DND-41 (cell line): ENCODE results near the gene ETS2.

Experiments used
- ATAC-seq: fragments of 200-7000 bp; cut with Tn5 transposase; 3 replicates; pipeline ENCODE4 v1.9.1; 2021; ENCODE audit warnings: low read depth; ENCODE audit not compliant: insufficient read depth
- DNase-seq: peaks from one replicate; pipeline ENCODE4 v3.0.0-alpha.2; 2020
- H2AFZ ChIP-seq: 2 replicates; pipeline ENCODE4 v1.6.0; 2012; ENCODE audit warnings: low read depth, low read length
- H3K27ac ChIP-seq: 2 replicates; pipeline ENCODE4 v1.5.1; 2012; ENCODE audit warnings: low read length, inconsistent platforms
- H3K27me3 ChIP-seq: fragments of 200-600 bp; sonication (generic); 2 replicates; pipeline ENCODE4 v1.6.0; 2012; ENCODE audit warnings: low read length, mild to moderate bottlenecking, inconsistent platforms; ENCODE audit not compliant: insufficient read depth, poor library complexity
- H3K36me3 ChIP-seq: 2 replicates; pipeline ENCODE4 v1.5.1; 2012; ENCODE audit warnings: low read length, inconsistent platforms; ENCODE audit not compliant: insufficient read depth
- H3K4me1 ChIP-seq: 2 replicates; pipeline ENCODE4 v1.5.1; 2012; ENCODE audit warnings: mild to moderate bottlenecking, low read length; ENCODE audit not compliant: insufficient read depth
- H3K4me2 ChIP-seq: 2 replicates; pipeline ENCODE4 v1.6.0; 2012; ENCODE audit warnings: mild to moderate bottlenecking, moderate library complexity, low read length, inconsistent platforms; ENCODE audit not compliant: insufficient read depth
- H3K4me3 ChIP-seq, 2 experiments: fragments of 200-600 bp in 1 of 2; shearing (Covaris generic) in 1 of 2; 2 replicates each; pipeline ENCODE4 v1.5.1; 2012 to 2016; ENCODE audit warnings: inconsistent platforms in 2 of 2, low read length in 2 of 2, mild to moderate bottlenecking in 2 of 2, low read depth in 1 of 2, moderate library complexity in 1 of 2
- H3K79me2 ChIP-seq: 2 replicates; pipeline ENCODE4 v1.6.0; 2012; ENCODE audit warnings: low read length, inconsistent platforms; ENCODE audit not compliant: insufficient read depth
- H3K9ac ChIP-seq: 2 replicates; pipeline ENCODE4 v1.6.0; 2012; ENCODE audit warnings: low read depth, mild to moderate bottlenecking, inconsistent platforms, low read length, moderate library complexity
- H3K9me3 ChIP-seq: 2 replicates; pipeline ENCODE4 v1.5.1; 2012; ENCODE audit warnings: low read length, moderate library complexity, mild to moderate bottlenecking, inconsistent platforms; ENCODE audit not compliant: insufficient read depth, severe bottlenecking
- H4K20me1 ChIP-seq: 2 replicates; pipeline ENCODE4 v1.6.0; 2012; ENCODE audit warnings: low read length; ENCODE audit not compliant: insufficient read depth
- CTCF ChIP-seq: IDR thresholded peaks from 2 replicates; pipeline ENCODE4 v1.5.1; 2012; ENCODE audit warnings: borderline replicate concordance, low read length, moderate library complexity, mild to moderate bottlenecking; ENCODE audit not compliant: poor library complexity, severe bottlenecking; ENCODE audit errors: extremely low read depth
- EZH2 ChIP-seq: IDR thresholded peaks from 3 replicates; pipeline ENCODE4 v1.6.1; 2012; ENCODE audit warnings: borderline replicate concordance, low read depth, mild to moderate bottlenecking, moderate library complexity, low read length, inconsistent platforms; ENCODE audit not compliant: severe bottlenecking

The ETS2 gene

GRCh38 chr21:38810034-38810825 is 4.5 kb downstream of the ETS2 start:
- Histone ChIP-seq H3K4me1 (peaks cover 54% of the 10 kb centered on the region), H3K9me3 (no peaks in the 10 kb centered on the region), H3K27me3 (no peaks in the 10 kb centered on the region), H3K27ac (no peak overlapping the region; the same call in 1 of the 2 replicates), H3K9ac (peak overlapping the region; percentile 30; the same call in 1 of the 2 replicates), H2AFZ (no peak overlapping the region), H3K79me2 (peaks cover 99% of the 10 kb centered on the region), H3K4me3 (peak overlapping the region in 1 of 2 experiments; percentile 62; a peak in 1 of 4 replicates), H4K20me1 (peaks cover 88% of the 10 kb centered on the region), H3K36me3 (peaks cover 83% of the 10 kb centered on the region), H3K4me2 (peak overlapping the region; percentile 76)
- DNase-seq (no peak), ATAC-seq (no peak)
- TF ChIP-seq EZH2 (no peak), CTCF (no peak)

GRCh38 chr21:38810826-38811164 is 5.1 kb downstream of the ETS2 start:
- Histone ChIP-seq H3K36me3 (peaks cover 88% of the 10 kb centered on the region), H3K27ac (no peak overlapping the region; the same call in 1 of the 2 replicates), H2AFZ (no peak overlapping the region), H4K20me1 (peaks cover 89% of the 10 kb centered on the region), H3K4me2 (peak overlapping the region; percentile 76), H3K4me3 (peak overlapping the region in 1 of 2 experiments; percentile 4; a peak in 1 of 4 replicates), H3K4me1 (peaks cover 52% of the 10 kb centered on the region), H3K79me2 (peaks cover 98% of the 10 kb centered on the region), H3K9me3 (no peaks in the 10 kb centered on the region), H3K9ac (no peak overlapping the region), H3K27me3 (no peaks in the 10 kb centered on the region)
- TF ChIP-seq EZH2 (no peak), CTCF (no peak)
- ATAC-seq: no peak
- no peak for DNase-seq

- H3K4me2 ChIP-seq: peak overlapping the region; percentile 76; the same call in 1 of the 2 replicates
Observed at GRCh38 chr21:38811257-38811656, 5.5 kb downstream of the ETS2 start.

More at GRCh38 chr21:38811257-38811656, 5.5 kb downstream of the ETS2 start:
- no peak overlapping the region for H3K9ac ChIP-seq
- H3K4me1 ChIP-seq: peaks cover 52% of the 10 kb centered on the region
- H3K9me3 ChIP-seq: no peaks in the 10 kb centered on the region
- H3K79me2 ChIP-seq: peaks cover 96% of the 10 kb centered on the region
- DNase-seq: no peak
- H3K27ac ChIP-seq: no peak overlapping the region
- H4K20me1 ChIP-seq: peaks cover 87% of the 10 kb centered on the region
- H3K36me3 ChIP-seq: peaks cover 90% of the 10 kb centered on the region
- no peaks in the 10 kb centered on the region for H3K27me3 ChIP-seq
- no peak overlapping the region; a peak in 1 of 4 replicates for H3K4me3 ChIP-seq
- no peak for ATAC-seq
- no peak overlapping the region for H2AFZ ChIP-seq
- no peak for TF ChIP-seq CTCF
- TF ChIP-seq EZH2: no peak
